Glomerular endothelial cell (primary cell): ENCODE results near the gene PRUNE2. TPM values are rescaled to one million over a fixed set of nuclear protein-coding genes. Genes with fewer than 3 reads are reported as not detected.
"Not testable (repeated sequence)": the region's sequence is repeated elsewhere in the genome, so short reads cannot be mapped to it uniquely, and the experiment has no call there.

Source experiments
- DNase-seq: peaks from one replicate; pipeline ENCODE4 v3.0.0-alpha.2; 2011; ENCODE audit warnings: low read depth, low spot score; ENCODE audit errors: extremely low read depth
- total RNA-seq: library from RNA; depleted of rRNA; stranded (reverse); fragments of >200 nt; gene quantifications from 2 replicates; pipeline ENCODE4 v1.2.3, GENCODE V29; 2015

Gene PRUNE2
- total RNA-seq, 1 donor from 2014 or later, result 7.1 TPM

DNA sequence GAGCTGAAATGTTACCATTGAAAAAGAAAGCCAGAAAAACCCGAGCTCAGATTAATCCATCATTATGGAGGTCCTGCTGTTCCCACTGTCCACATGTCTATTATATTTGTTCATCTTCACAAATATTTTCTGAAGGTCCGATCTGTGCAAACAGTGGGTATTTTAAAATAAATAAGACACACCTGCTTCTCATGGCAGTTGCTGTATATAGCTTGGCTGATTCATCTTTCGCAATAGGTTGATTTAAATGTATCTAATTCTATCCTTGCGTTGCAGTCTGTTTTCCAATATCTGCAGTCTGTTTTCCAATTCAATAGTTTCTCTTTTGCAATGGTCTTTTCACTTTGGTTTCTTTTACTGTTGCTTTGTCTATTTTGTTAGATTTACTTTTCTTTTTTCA is 229.1 kb downstream of the PRUNE2 start:
- no peak for DNase-seq

DNA sequence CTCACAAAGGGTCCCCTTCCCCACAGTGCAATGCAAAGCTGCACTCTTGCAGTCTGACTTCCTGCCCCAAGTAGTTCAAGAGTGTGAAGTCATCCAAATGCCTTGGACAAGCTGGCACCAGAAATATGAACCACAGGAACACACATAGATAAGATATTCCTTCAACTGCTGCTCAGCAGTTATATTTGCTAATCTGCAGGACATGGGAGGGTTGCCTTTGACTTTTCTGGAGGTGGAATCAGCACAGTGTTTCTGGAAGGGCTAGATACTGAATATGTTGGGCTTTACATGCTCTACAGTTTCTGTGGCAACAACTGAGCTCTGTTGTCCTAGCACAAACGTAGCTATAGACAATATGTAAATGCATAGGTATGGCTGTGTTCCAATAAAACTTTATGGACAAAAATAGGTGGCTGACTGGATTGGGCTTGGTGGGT is 238.4 kb downstream of the PRUNE2 start:
- no peak for DNase-seq

DNA sequence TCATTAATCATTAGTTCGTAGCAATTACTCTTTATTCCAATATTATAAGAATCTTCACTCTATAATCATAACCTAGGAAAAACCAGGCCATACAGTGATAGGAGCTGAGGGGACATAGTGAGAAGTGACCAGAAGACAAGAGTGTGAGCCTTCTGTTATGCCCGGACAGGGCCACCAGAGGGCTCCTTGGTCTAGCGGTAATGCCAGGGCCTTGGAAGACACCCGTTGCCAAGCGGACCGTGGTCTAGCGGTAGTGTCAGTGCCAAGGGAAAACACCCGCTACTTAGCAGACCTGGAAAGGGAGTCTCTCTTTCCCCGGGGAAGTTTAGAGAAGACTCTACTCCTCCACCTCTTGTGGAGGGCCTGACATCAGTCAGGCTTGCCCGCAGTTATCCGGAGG is 239.9 kb downstream of the PRUNE2 start:
- DNase-seq, result not testable (repeated sequence)

DNA sequence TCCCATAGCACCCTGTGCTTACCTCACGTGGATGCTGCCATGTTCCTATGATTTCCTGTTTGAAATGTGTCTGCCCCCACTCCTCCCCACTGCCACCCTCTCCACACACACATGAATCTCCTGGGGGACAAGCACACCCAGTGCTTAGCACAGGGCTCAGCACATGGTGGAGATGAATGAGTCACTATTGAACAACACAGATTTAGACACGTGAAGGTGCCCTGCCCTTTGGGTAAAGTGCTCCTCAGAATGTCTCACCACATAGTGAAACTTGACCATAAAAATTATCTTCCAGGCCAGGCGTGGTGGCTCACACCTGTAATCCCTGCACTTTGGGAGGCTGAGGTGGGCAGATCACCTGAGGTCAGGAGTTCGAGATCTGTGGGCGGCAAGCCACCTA is 240.5 kb downstream of the PRUNE2 start:
- no peak for DNase-seq

DNA sequence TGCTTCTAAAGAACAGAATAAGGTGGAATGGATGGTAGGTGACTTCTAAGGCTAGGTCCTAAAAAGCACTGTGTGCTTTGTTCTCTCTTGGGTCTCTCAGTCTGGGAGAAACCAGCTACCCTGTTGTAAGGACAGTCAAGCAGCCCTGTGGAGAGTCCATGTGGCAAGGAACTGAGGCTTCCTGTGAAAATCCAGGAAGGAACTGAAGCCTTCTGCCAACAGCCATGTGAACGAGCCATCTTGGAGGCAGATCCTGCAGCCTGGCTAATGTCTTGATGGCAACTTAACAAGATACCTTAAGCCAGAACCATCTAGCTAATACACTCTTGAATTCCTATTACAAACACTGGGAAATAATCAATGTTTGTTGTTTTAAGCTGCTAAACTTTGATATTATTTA is 241.8 kb downstream of the PRUNE2 start:
- no peak for DNase-seq

DNA sequence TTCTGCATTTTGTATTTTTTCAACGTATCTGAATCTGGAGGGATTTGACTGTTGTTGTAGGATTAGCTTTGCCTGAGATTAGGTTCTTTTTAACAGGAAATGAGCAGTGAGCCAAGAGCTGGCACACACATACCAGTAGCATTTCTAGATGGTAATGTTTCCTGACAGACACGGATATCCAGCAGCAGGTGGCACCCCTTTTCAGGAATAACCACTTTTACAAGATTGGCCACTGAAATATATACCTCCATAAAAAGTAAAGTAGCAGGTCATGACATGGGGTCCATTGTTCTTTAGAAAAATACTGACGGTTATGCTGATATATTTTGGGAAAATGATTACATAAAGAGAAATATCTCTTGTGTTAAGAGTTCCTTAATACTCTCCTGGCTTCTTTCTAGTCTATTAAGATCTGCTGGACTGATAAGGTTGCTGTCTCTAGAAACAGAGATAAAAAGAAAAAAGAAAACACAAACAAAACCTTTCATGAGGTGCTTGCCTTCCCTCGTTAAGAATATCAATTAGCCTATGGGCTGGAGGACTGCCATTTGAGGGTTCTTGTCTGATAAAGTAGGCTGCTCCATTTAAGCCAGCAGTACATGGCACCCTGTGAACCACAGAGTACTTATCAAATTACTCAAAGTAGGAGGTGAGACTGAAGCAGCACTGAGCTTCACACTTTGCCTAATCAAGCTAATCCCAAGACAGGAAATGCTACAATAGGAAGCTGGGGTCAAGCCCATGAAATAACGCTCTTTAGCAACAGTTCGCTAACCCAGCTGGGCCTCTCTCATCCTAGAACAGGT is 243.2 kb downstream of the PRUNE2 start:
- no peak for DNase-seq

DNA sequence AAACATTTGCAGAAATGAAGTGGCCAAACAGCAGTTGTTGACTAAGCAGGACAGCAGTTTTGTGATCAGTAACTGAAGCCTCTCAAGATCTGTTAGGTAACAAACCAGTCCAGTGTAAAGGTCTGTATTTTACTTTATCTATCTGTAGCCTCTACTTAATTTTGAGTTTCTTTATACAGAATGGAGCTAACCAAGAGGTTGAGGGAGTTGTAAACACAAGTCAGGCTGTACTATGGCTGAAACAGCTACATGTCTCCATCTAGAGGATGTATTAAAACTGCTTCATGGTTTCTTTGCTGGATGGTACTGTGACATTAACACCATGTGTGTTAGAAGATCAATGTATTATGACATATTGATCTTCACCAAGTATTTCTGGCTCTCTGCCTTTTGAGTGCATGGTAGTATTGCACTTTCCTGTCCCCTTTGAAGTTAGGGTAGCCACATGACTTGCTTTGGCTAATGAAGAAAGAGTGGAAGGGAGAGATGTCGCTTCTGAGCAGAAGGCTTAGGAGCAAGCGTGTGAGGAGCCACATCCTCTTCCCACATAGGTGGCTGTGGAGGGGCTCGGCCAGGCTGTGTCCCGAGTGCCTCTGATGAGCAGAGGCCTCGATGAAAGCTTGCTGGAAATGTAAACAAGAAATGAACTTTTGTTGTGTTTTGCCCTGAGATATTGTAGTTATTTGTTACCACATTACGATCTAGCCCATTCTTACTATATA is 247.2 kb downstream of the PRUNE2 start:
- no peak for DNase-seq

DNA sequence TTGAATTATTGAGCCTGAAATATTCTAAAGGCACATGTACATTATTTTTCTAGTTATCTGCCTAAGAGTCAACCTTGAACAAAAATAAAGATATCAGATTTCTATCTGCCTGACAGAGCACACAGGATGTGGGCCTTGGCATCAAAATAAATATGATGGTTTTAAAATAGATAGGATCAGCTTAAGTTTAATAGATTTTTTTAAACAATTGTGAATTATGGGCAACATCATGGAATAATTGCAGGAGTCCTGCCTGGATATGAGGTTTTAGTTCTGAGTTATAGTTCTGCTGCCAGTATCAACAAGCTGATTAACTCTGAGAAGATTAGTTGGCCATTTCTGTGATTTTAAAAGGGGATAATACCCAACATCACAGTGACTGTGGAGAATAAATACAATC is 248.6 kb downstream of the PRUNE2 start:
- DNase-seq, result no peak

DNA sequence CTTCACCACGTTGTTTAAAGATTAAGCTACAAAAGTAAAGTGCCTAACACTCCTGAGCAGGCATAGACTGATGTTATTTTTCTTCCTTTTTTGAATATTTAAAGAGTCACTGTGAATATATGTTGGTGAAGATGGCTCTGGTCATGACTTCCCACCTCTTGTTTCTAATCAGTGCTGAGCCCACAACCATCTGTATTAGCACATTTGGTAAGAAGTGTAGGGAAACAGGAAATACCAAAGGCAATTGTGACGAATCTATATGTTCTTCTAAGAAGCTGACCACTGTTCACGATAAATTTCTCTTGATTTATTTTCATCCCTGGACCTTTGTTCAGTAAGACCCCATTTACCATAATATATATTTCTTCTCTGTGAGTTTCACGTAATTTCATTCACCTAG is 249.9 kb downstream of the PRUNE2 start:
- DNase-seq, result no peak

DNA sequence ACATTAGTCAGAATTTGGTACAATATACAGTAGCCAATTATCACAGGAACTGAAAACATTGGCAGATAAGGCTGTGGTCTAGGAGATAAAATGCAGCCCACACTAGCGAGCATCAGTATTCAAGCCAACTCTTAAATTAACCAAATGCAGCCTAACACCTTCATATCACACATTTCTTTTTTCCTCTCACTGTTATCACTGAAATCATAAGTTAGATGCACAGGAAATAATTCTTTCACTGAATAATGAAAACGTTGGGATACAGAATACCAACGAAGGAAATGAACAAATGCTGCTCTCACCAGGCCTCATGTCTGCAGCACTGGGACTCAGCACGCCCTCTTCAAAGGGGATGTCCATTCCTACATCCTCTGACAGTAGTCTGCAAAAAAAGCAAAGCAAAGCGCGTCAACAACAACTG is 250.8 kb downstream of the PRUNE2 start:
- no peak for DNase-seq

DNA sequence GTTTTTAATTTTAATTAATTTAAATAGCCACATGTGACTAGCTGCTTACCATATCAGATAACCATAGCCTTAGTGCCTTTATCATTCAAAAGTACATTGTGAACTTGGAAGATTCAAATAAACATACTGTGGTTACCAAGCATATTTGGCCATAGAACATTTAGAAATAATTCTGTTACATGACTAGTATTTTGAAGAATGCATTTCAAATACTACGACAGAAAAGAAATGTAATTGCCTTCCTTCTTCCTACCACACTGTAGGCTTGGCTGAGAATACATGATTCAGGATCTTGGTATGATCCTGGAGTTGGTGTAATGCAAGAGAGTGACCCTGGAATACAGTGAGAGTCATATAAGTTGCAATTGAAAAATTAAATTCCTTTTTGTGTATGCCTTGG is 251.3 kb downstream of the PRUNE2 start:
- no peak for DNase-seq

DNA sequence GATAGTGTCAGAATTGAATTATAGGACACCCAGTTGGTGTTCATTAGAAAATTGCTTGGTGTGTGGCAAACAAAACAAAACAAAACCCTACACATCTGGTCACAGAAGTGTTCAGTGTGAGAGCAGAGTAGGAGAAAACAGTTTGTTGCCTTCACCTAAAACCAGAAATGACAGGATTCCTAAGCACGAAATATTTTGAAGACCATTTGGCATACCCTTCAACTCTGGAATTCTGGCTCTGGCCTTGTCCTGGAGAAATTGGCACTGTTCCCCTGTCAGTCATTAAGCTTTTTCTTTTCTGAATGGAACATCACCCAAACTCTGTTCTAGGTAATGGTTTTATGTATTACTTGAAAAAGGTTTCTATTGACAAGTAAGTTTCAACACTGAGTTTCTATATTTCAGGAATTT is 251.9 kb downstream of the PRUNE2 start:
- DNase-seq, result no peak

DNA sequence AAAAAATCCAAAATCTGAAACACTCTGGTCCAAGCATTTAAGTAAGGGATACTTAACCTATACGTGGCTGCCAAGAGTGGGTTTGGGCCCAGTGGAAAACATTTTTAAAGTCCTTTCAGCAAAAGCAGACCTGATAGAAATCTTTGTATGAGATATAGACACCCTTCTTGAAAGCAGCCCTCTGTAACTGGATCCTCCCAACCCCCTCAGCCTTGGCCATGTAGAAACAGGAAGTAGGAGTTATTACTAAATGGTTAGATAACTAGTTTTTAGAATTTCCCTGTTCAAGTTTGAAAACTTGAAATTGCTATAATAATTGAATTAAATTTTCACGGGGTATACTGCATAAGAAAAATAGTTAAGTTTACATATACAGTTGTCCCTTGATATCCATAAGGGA is 253.0 kb downstream of the PRUNE2 start:
- DNase-seq, result no peak

DNA sequence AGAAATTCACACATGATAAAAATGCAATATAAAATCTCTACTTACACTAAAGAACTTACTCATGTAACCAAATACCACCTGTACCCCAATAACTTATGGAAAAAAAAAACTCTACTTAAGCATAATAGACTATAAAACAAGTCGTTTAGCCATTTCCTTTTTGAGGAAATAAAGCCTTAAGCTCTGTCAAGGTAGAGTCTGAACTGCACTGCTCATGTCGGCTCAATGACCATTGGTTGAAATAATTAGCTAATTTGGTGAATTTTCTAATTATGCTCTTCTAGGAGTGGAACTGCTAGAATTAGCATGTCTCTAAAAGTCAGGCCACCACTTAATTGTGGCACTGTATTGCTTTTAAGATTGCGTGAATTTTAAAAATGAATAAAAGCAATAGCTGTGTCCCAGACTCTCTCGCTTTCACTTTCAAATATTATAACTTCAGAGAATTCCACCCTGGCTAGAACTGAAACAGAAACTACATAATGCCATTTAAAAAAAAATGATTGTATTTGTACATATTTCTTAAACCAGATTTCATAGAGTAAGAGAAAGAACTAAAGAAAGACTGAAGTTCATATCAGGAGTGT is 254.7 kb downstream of the PRUNE2 start:
- no peak for DNase-seq

DNA sequence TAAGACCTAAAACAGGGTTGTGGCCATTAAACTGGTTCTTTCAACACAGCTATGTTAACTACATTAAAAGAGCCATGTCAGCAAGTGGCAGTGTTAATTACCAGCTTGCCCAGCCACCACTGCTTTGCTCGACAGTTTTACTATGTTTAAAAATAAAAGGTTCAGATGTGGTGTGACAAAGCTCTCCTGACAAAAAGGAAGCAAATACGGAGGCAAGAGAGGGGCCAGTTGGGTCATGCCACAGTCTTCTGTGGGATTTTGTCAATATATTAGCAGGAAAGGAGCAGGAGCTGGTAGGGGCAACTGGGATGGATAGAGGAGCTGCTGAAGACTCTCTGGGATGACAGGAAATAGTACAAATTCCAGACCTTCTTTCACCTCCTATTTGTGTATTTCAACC is 255.2 kb downstream of the PRUNE2 start:
- no peak for DNase-seq

DNA sequence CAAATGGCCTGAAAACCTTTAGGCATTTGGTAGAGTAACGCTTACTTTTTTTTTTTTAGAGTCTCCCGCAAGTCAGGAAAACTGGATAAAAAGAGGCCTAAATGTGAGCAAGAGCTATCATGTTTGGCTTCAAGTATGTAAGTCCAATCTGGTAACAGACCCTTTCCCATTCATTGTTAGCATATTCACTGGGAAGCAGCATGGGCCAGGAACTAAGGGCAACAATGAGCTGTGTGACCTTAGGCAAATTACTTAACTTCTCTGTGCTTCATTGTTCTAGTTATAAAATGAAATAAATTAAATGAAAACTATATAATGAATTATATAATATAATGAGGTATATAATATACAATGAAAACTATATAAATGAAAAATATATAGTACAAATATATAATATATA is 256.0 kb downstream of the PRUNE2 start:
- DNase-seq, result no peak

DNA sequence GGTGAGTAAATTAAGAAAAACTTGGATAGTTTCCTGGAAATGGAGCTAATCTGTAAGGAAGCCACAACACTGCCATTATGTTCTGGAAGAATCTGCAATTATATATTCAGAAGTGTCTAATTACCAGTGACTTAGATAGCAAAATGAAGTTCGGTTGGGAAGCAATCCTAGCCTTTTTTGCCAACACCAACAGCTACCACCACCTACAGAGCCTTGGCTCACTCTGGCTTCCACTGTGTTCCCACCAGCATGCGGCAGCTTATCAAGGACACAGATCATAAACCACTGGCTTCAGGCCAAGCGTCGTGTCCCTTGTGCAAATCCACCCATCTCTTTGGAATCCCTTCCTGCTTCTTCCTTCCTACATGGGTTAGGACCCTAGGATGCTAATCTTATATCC is 259.7 kb downstream of the PRUNE2 start:
- DNase-seq, result no peak

DNA sequence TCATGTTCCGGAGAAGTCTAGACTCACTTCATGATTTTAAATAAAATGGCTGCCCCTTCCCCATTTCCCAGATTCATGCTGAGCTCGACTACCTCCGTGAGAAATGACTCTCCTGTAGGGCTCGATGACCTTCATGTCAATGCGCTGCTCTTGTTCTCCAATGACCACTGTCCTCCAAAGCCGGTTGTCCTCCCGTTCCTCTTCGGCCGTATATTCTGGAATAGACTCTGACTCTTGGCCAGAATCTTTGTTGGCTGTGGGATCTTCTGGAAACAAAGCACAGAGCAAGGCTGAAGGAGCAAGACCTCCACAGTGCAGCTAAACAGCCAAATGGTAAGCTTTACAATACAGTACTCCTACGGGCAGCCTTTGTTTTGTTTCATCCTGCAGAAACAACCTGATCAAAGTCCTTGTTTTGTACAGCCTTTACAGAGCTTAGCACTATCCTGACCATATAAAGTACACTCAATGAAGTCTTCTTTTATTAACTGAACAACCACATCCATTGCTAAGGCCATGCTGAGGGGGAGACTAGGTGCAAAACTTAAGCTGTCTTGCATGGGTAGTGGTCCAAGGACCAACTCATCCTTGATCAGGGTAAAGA is 261.2 kb downstream of the PRUNE2 start:
- DNase-seq, result no peak

DNA sequence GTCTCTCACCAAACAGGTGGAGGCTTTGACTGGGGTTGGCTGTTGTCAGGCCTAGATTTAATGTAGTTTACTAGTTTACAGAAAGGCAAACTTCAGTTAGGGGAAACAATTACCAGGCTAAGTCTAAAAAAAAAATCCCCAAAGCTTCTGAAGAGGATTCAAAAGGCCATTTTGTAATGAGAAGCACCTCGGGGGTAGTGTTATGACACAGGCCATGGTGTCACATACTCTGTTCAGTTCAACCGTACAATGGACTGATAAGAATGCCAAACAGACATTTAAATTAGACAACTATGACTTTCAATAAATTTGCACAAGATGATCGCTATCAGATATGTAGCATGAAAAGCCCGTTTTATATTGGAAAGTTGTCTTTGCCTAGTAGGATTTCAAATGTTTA is 261.7 kb downstream of the PRUNE2 start:
- no peak for DNase-seq

DNA sequence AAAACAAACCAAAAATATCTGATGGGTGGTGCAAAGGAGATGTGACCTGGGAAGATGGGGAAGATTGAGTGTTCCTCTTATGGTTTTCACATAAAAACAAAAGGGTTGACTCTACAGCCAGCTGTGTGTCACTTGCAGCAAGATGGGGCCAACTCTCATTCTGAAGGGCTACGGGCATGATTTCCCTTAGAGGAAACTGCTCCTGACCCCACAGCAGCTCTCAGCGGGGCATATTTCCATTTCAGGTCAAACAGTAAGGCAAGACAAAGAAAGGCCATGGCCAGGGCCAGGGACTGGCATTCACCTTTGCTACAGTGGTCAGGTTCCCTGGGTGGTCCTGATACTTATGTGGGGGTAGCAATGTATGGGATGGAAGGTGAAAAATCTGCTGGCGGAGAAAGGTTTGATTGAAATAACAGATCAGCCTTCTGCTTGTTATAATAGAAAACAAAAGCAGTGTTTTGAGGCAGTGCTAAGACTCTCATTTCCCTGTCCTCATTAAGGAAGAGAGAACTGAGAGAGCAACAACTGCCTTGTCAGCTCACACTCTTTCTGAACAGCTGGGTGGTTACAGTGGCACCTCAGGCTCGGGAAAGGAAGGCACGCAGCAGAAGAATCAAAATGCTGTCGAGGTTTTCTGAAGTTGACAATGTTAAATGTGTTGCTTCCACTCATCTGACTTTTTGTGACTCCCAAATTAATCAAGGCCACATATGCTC is 262.4 kb downstream of the PRUNE2 start:
- no peak for DNase-seq

DNA sequence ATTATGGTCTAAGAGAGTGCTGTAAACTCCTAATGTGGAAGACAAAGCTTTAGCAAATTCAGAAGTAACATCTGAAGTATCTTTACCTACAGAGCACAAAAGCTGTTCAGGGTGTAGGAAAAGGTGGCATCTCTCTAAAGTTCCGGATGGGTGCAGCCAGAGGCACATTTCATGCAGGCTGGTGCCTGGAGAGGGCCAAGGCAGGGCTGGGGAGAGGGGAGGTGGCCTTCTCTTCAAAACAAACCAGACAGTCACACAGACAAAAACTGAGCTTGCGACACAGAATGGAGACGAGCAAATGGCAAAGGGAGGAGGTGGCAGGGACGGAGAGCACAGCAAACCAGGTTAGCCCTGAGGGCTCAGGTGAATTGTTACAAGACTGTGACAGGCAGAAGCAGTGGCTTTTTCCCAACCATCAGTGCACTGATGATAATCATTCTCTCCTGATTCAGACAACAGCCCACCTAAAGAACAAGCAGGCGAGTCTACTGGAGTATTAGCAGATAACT is 263.2 kb downstream of the PRUNE2 start:
- DNase-seq, result no peak
